DOHH2 (cell line): ENCODE data around the gene TAPT1.

ENCODE experiments used
- CTCF ChIP-seq: fragments of 200-600 bp; sonication (generic); IDR thresholded peaks from one replicate; pipeline ENCODE4 v1.5.1; 2014; ENCODE audit warnings: antibody characterized with exemption, mild to moderate bottlenecking, low read depth, low read length; ENCODE audit not compliant: poor library complexity, severe bottlenecking
- EZH2phosphoT487 ChIP-seq: fragments of 200-600 bp; sonication (generic); IDR thresholded peaks from 2 replicates; pipeline ENCODE4 v1.6.1; 2017; ENCODE audit warnings: borderline replicate concordance, mild to moderate bottlenecking, antibody characterized with exemption, low read length, moderate library complexity, mixed read lengths

GRCh38 chr4:16111533-16111932 is 114.7 kb downstream of the TAPT1 start:
- no peak for TF ChIP-seq CTCF
- no peak for TF ChIP-seq EZH2phosphoT487
